ENCODE results near the gene PANK1.
"Not testable (repeated sequence)": the region's sequence is repeated elsewhere in the genome, so short reads cannot be mapped to it uniquely, and the experiment has no call there.

GRCh38 chr10:89620296-89620695, 24.7 kb downstream of the PANK1 start:
- TF ChIP-seq POLR2AphosphoS5 (IDR thresholded peaks at IDR 0.05; ENCODE audit: insufficient read depth, low read depth, low read length); CTCF (IDR thresholded peaks at IDR 0.05; ENCODE audit: extremely low read depth in 1 of 2, insufficient read depth in 1 of 2, low read depth in 1 of 2, low read length in 2 of 2); POLR2A (IDR thresholded peaks at IDR 0.05; ENCODE audit: low read depth, low read length); EZH2 (IDR thresholded peaks at IDR 0.05; ENCODE audit: borderline replicate concordance, low read depth, low read length, severe bottlenecking): not testable (repeated sequence)

Data from endothelial cell of umbilical vein (primary cell).